NCI-H2029 treated with DMSO at 0.1 percent for 48 hours (cell line): ENCODE data around the gene SMG5.

Source experiments
- DNase-seq: peaks from one replicate; lab custom pipeline; 2025; lab: John Stamatoyannopoulos, UW

SMG5 gene

GRCh38 chr1:156214024-156214748 lies 68.4 kb downstream of the SMG5 start:
- DNase-seq, result no peak

GRCh38 chr1:156213644-156213966 lies 69.0 kb downstream of the SMG5 start:
- DNase-seq, result no peak

GRCh38 chr1:156212833-156213643 lies 69.6 kb downstream of the SMG5 start, which contains the start of gene PMF1:
TSS of gene PMF1 (plus strand) at chr1:156213007. CDS start at chr1:156213016, 9 bp downstream.
- peak; percentile 87 for DNase-seq

GRCh38 chr1:156212130-156212529 lies 70.5 kb downstream of the SMG5 start:
- no peak for DNase-seq

GRCh38 chr1:156211243-156211642 lies 71.4 kb downstream of the SMG5 start:
- no peak for DNase-seq

GRCh38 chr1:156204686-156205085 lies 77.9 kb downstream of the SMG5 start:
- DNase-seq, result no peak

DNA sequence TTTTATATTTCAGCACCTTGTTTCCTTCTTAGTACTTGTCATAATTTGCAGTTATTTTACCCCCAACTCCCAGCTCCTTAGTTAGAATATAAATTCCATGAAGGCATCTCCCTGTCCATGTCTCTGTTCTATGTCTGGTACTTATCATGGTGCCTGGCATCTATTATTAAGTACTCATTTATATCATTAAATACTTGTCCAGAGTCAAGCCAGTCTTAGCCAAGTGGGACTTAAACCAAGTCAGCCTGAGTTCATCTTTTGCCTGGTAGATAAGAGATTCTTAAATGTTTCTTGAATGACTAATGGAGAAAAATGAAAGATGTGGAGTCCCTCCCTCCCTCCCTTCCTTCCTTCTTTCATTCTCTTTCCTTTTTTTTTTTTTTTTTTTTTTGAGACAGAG lies 79.3 kb downstream of the SMG5 start:
- DNase-seq, result no peak

- DNase-seq, result no peak
Observed at GRCh38 chr1:156200044-156200443, 82.6 kb downstream of the SMG5 start.
